Liver (tissue), 9 donors: ENCODE data around the gene PNPLA2. TPM values are rescaled to one million over a fixed set of nuclear protein-coding genes. Genes with fewer than 3 reads are reported as not detected.

Source experiments
- DNase-seq: peaks from one replicate; pipeline ENCODE4 v3.0.0-alpha.2; 2017; ENCODE audit warnings: low spot score
- H3K27ac ChIP-seq, 2 donors: one replicate each; pipeline ENCODE4 v1.7.0; 2013; ENCODE audit warnings: inconsistent platforms in 2 of 2, low read length in 2 of 2, control low read depth in 1 of 2, low read depth in 1 of 2, mild to moderate bottlenecking in 1 of 2
- H3K27me3 ChIP-seq, 4 donors: one replicate each; pipeline versions ENCODE4 v1.6.1 to v1.7.0; 2013; ENCODE audit warnings: low read length in 3 of 4, inconsistent platforms in 1 of 4, mild to moderate bottlenecking in 1 of 4, moderate library complexity in 1 of 4; ENCODE audit not compliant: control insufficient read depth in 4 of 4, insufficient read depth in 4 of 4
- H3K36me3 ChIP-seq, 4 donors: one replicate each; pipeline versions ENCODE4 v1.6.1 to v1.7.0; 2013; ENCODE audit warnings: low read length in 3 of 4, mild to moderate bottlenecking in 3 of 4, low read depth in 1 of 4, moderate library complexity in 1 of 4; ENCODE audit not compliant: control insufficient read depth in 4 of 4, insufficient read depth in 3 of 4
- H3K4me1 ChIP-seq, 4 donors: one replicate each; pipeline versions ENCODE4 v1.6.1 to v1.7.0; 2013; ENCODE audit warnings: low read length in 3 of 4, mild to moderate bottlenecking in 3 of 4, moderate library complexity in 1 of 4; ENCODE audit not compliant: control insufficient read depth in 4 of 4, insufficient read depth in 4 of 4
- H3K4me3 ChIP-seq, 3 donors: one replicate each; pipeline versions ENCODE4 v1.6.1 to v1.7.0; 2013; ENCODE audit warnings: low read length in 3 of 3, control low read depth in 1 of 3, low read depth in 1 of 3, mild to moderate bottlenecking in 1 of 3
- H3K9ac ChIP-seq, 2 donors: one replicate each; pipeline ENCODE4 v1.7.0; 2013; ENCODE audit warnings: low read length in 2 of 2, mild to moderate bottlenecking in 2 of 2, moderate library complexity in 2 of 2, control low read depth in 1 of 2, low read depth in 1 of 2
- H3K9me3 ChIP-seq, 4 donors: one replicate each; pipeline versions ENCODE4 v1.6.1 to v1.7.0; 2013; ENCODE audit warnings: low read length in 3 of 4; ENCODE audit not compliant: control insufficient read depth in 4 of 4
- ATF3 ChIP-seq: IDR thresholded peaks from 2 replicates; pipeline ENCODE4 v1.6.1; 2016; ENCODE audit warnings: antibody characterized with exemption
- CTCF ChIP-seq: fragments of 150-350 bp; IDR thresholded peaks from 2 replicates; pipeline ENCODE4 v1.5.1; 2017; ENCODE audit warnings: improper control_type of control experiment, low read depth, low read length; ENCODE audit not compliant: missing input control
- FOXA1 ChIP-seq: IDR thresholded peaks from 2 replicates; pipeline ENCODE4 v1.6.1; 2016; ENCODE audit warnings: antibody characterized with exemption
- FOXA2 ChIP-seq: IDR thresholded peaks from 2 replicates; pipeline ENCODE4 v1.6.1; 2016; ENCODE audit warnings: antibody characterized with exemption
- GABPA ChIP-seq, 2 donors: IDR thresholded peaks in 1 of 2; conservative IDR thresholded peaks in 1 of 2; 2 replicates each; pipeline ENCODE4 v1.6.1; 2016; ENCODE audit warnings: antibody characterized with exemption in 2 of 2, mild to moderate bottlenecking in 1 of 2, moderate library complexity in 1 of 2
- HNF4A ChIP-seq, 2 donors: conservative IDR thresholded peaks; 2 replicates each; pipeline ENCODE4 v1.6.1; 2016; ENCODE audit warnings: antibody characterized with exemption in 2 of 2, mild to moderate bottlenecking in 2 of 2
- HNF4G ChIP-seq: IDR thresholded peaks from 2 replicates; pipeline ENCODE4 v1.6.1; 2016; ENCODE audit warnings: antibody characterized with exemption
- JUND ChIP-seq, 2 donors: IDR thresholded peaks; 2 replicates each; pipeline ENCODE4 v1.6.1; 2016; ENCODE audit warnings: antibody characterized with exemption in 2 of 2
- MAX ChIP-seq: IDR thresholded peaks from 2 replicates; pipeline ENCODE4 v1.6.1; 2016; ENCODE audit warnings: antibody characterized with exemption
- NR2F2 ChIP-seq: IDR thresholded peaks from 2 replicates; pipeline ENCODE4 v1.6.1; 2016; ENCODE audit warnings: antibody characterized with exemption
- RAD21 ChIP-seq, 2 donors: IDR thresholded peaks; 2 replicates each; pipeline ENCODE4 v1.6.1; 2016; ENCODE audit warnings: antibody characterized with exemption in 2 of 2, mild to moderate bottlenecking in 2 of 2
- SP1 ChIP-seq: IDR thresholded peaks from 2 replicates; pipeline ENCODE4 v1.6.1; 2018; ENCODE audit warnings: antibody characterized with exemption, mild to moderate bottlenecking
- ZBTB33 ChIP-seq: IDR thresholded peaks from 2 replicates; pipeline ENCODE4 v1.6.1; 2016; ENCODE audit warnings: antibody characterized with exemption
- WGBS: extraction: QIAGEN DNeasy Blood & Tissue Kit; methylation state at CpG from one replicate; pipeline ENCODE4 v1.1.7; 2013; 5-methylcytosine and 5-hydroxymethylcytosine counted together
- polyA plus RNA-seq, 2 donors: library from polyadenylated mRNA; stranded (reverse) in 1 of 2; unstranded in 1 of 2; fragments of 200-250 nt in 1 of 2; fragments of >200 nt in 1 of 2; fragmentation: Nextera tagmentation in 1 of 2; extraction: Ambion mirVana in 1 of 2; gene quantifications; one replicate each; pipeline versions ENCODE4 v1.2.1 to v1.2.3, GENCODE V29; 2013 to 2015
- total RNA-seq, 2 donors: library from RNA; depleted of rRNA; stranded (reverse); fragments of >200 nt; gene quantifications; one replicate each; pipeline ENCODE4 v1.2.3, GENCODE V29; 2014
- donor health status: healthy.
- donor health status: healthy.
- donor health status: healthy.
- donor health status: healthy.
- donor health status: healthy.

The PNPLA2 gene
- total and polyA plus RNA-seq, 4 donors = 13.7 to 58.9 (median 27.2) TPM

GRCh38 chr11:849104-849824 lies 30.6 kb downstream of the PNPLA2 start (continued):
- TF ChIP-seq MAX = no peak

- H3K4me1 ChIP-seq = peaks cover 0 to 24% (median 6%) of the 10 kb centered on the region in 4 donors
- H3K27me3 ChIP-seq = peaks cover 0 to 3% (median 0%) of the 10 kb centered on the region in 4 donors
- H3K4me3 ChIP-seq = peak overlapping the region in 1 of 3 donors; percentile 37
- DNase-seq = no peak
- H3K9me3 ChIP-seq = no peaks in the 10 kb centered on the region
- no peak overlapping the region for H3K9ac ChIP-seq
- no peaks in the 10 kb centered on the region for H3K36me3 ChIP-seq
- no peak overlapping the region for H3K27ac ChIP-seq
- TF ChIP-seq HNF4A (conservative IDR thresholded peaks at IDR 0.05) = no peak
- no peak for TF ChIP-seq NR2F2
- TF ChIP-seq HNF4G = no peak
- TF ChIP-seq FOXA2 = no peak
- TF ChIP-seq FOXA1 = no peak
- no peak for TF ChIP-seq ATF3
- TF ChIP-seq CTCF = no peak
- TF ChIP-seq ZBTB33 = no peak
- no peak for TF ChIP-seq GABPA (IDR thresholded peaks at IDR 0.05 in 1 of 2, conservative IDR thresholded peaks at IDR 0.05 in 1 of 2)
- no peak for TF ChIP-seq MAX
- TF ChIP-seq SP1 = no peak
- no peak for TF ChIP-seq JUND (IDR thresholded peaks at IDR 0.05)
- no peak for TF ChIP-seq RAD21 (IDR thresholded peaks at IDR 0.05)
- WGBS = 45% methylated on average over 97 of the region's 97 CpGs
Observed at GRCh38 chr11:849951-850774, 31.4 kb downstream of the PNPLA2 start.
